GM21447 (cell line): Measurements from ENCODE around the gene MRAP.
"Not testable (repeated sequence)": the region's sequence is repeated elsewhere in the genome, so short reads cannot be mapped to it uniquely, and the experiment has no call there.

Experiments used
- ATAC-seq: cut with Tn5 transposase; IDR thresholded peaks from one replicate; pipeline ENCODE4 v1.9.1; 2021; ENCODE audit not compliant: unreplicated experiment

MRAP gene

GRCh38 chr21:32298658-32299081 is at the start of gene MRAP:
Gene MRAP, plus strand, starts transcription at chr21:32298855. Its CDS starts 117 bp downstream, at chr21:32298972.
- ATAC-seq: no peak

DNA sequence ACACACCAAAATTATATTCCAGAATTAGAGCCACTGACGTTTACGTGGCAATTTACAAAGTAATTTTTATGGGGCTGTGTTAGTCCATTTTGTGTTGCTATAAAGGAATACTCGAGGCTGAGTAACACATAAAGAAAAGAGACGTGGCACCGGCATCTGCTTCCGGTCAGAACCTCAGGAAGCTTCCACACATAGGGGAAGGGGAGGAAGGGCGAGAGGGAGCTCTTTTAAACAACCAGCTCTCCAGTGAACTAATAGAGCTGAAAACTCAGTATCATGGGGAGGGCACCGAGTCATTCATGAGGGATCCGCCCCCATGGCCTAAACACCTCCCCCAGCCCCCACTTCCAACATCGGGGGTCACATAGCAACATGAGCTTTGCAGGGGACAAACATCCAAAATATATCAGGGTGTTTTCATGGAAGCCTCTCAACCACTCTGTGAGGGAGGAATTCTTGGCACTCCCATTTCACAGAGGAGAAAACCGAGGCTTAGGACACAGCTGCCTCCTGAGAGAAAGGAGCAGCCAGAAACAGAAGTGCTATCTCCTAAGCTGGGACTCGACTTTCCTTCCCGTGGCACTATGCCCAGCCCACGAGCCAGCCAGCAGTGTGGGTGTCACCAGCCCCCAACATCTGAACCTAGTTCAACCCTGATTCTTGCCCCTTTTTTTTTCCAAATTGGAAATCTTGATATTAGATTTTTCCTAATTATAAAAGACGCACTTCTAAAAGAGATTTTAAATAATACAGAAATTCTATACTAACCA is 49.0 kb upstream of the MRAP start:
- no peak for ATAC-seq

DNA sequence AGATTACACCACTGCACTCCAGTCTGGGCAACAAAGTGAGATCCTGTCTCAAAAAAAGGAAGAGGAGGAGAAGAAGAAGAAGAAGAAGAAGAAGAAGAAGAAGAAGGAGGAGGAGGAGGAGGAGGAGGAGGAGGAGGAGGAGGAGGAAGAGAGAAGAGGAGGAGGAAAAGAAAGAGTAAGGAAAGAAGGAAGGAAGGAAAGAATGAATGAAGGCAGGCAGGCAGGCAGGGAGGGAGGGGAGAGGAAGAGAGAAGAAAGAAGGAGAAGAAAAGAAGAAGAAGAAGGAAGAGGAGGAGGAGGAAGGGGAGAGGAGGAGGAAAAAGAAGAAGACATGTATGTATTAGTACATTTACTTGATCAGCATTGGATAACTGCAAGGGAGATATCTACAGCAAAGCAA is 46.5 kb upstream of the MRAP start:
- no peak for ATAC-seq

DNA sequence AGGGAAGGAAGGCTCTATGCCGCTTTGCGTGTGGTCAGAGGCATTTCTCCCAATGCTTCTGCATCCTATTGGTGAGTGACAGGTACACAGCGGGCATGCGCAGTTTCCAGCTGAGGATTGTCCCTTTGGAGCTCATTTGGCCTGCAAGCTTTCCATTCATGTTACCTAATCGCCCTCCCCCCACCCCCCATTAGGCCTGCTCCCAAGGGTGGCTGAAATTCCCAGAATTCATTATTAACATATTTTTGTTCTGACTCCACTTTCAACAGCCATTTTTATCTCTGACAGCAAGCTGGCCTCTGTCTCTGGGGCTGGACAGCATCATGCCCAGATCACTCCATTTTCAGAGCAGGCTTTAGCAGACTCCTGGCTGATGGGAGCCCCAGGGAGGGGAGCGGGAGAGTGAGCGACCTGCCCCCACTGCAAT is 45.4 kb upstream of the MRAP start:
- ATAC-seq: no peak

DNA sequence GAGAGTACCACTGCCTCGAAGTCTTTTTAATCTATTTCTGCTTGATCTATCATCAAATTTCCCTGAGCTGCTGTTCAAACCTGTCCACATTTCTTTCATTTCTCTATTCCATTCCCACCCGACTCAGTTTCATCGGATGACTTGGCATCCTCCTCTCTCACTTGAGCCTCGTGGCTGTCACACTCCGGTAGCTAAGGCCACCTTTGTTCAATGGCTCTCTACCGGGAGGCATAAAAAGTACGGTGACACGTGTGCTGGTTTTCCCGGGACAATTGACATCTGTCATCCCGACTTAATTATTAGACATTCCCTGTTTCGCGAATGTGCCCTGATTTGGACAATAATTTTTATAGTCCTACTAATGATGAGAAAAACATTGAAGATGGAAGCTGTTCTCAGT is 42.4 kb upstream of the MRAP start:
- ATAC-seq: no peak

DNA sequence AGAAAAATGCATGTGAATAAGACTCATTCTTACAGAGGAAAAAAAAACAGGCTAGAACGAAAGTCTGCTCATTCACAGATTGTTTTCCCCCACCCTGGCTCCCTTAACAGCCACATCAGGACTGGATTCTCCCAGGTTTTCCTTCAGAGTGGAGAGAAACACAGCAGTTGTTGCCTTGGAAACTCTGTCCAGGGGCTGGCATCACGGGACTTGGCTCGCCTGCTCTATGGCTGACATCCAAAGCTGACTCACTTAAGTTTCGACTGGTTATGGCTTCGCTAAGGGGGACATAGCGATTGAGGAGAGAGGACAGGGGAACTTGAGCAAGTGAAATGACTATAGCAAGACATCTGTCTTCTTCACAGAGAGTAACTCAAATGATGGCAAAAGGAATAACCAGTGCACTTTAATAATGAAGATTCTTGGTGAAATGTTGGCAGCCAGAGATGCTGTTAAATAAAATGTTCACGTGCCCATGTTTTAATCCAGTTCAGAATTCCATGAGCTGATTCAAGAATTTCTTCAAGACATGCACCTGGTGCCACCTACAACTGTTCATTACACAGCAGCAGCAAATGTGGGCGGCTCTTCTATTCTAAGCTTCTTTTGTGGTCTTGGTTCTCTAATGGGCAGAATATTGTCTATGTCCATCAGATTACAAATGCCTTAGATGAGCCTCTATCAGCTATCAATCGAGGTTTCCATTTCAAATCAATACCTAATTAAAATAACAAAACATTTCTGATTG is 41.6 kb upstream of the MRAP start:
- ATAC-seq: no peak

- ATAC-seq: peak; percentile 79
Observed at GRCh38 chr21:32257962-32258785, 40.5 kb upstream of the MRAP start.

DNA sequence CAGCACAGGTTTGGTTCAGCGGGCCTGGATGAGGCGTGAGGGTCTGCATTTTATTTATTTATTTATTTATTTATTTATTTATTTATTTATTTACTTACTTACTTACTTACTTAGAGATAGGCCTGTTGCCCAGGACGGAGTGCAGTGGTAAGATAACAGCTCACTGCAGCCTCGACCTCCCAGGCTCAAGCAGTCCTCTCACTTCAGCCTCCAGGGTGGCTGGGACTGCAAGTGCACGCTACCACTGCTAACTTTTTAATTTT is 39.9 kb upstream of the MRAP start:
- not testable (repeated sequence) for ATAC-seq

- ATAC-seq: no peak
Observed at GRCh38 chr21:32260130-32260529, 38.5 kb upstream of the MRAP start.

DNA sequence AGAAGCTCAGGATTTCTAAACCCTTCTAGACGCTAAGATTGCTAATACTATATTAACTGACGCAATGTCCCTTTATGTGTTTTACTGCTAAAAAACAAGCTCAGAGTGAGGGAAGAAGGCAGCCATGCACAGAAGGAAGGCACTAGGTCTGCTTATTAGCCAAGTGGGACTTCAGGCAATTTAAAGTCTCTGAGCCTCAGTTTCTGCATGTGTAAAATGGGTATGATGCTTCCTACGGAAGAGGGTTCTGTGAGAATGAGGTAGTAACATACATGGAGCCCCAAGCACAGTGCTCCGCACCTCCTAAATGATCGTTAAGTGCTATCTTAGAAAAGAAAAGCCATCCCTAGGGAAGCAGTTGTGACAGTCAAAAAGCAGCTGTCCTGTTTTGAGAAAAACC is 36.7 kb upstream of the MRAP start:
- no peak for ATAC-seq

- ATAC-seq: not testable (repeated sequence)
Observed at GRCh38 chr21:32265321-32265720, 33.3 kb upstream of the MRAP start.

- ATAC-seq: no peak
Observed at GRCh38 chr21:32270748-32271147, 27.9 kb upstream of the MRAP start.

GRCh38 chr21:32276671-32277070 is 22.0 kb upstream of the MRAP start:
- ATAC-seq: no peak

DNA sequence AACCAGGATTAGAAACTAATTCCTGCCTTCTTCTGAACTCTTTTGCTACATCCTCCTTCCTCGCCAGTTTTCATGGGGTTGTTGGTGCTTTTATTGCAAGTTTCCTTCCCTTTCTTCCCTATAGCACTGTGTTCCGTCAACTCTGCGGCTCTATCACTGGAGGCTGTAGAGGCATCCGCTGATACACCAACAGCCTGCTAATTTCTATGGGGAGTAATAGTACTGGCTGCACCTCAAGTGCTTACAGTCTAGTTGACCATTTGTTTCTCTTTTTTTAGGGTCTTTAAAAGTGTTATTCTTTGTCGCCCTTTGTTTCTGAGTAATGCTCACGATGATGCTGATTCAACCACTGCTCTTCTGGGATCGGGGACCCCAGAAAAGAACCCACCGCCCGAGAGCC is 20.6 kb upstream of the MRAP start:
- no peak for ATAC-seq

DNA sequence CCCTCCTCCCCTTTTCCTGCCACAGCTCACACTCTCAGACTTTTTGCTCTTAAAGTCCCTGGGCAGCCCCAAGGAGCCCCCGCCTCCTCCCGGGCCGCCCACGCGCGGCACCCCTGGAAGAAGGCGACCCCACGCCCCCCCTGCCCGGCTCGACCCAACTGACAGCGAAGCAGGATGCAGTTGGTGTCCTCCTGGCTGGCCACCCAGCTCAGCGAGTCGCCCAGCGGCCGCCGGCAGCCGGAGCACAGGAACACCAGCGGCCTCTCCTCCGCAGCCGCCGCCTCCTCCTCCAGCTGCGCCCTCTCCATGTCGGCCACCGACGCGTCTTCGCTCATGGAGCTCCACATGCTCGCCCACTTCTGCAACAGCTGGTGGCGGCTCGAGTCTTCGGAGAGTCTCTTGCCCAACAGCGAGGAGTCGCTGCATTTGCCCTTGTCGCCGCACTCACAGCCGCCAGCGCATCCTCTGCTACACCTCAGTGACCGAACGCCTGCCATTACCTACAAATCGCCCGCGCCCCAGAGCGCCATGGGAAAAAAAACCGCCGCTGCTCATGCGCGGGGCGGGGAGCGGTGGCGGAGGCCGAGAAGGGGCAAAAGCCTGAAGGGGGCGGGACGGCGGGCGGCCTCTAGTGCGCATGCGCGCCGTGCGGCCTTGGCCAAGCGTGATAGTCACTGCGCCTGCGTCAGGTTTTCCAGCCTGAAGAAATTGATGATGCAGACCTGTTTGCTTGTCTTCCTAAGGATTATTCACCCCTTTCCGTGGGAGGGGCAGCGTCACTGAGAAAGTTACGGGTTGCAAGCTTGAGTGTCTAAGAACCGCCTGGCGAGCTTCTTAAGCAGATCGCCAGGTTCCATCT is 19.9 kb upstream of the MRAP start, which contains the start of gene MIS18A:
Gene MIS18A, minus strand, starts transcription at position 532 of the 859 bp plus-strand sequence. Its CDS starts 35 bp downstream, at position 497.
- peak; percentile 90 for ATAC-seq

- no peak for ATAC-seq
Observed at GRCh38 chr21:32279377-32279680, 19.3 kb upstream of the MRAP start.

GRCh38 chr21:32281531-32281930 is 17.1 kb upstream of the MRAP start:
- no peak for ATAC-seq

DNA sequence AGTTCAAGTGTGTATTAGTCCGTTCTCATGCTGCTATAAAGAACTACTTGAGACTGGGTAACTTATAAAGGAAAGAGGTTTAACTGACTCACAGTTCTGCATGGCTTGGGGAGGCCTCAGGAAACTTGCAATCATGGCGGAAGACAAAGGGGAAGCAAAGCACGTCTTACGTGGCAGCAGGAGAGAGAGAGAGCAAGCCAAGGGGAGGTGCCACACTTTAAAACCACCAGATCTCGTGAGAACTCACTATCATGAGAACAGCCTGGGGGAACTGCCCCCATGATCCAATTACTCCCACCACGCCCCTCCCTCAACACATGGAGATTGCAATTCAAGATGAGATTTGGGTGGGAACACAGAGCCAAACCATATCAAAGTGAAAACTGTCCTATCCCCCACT is 15.7 kb upstream of the MRAP start:
- no peak for ATAC-seq

GRCh38 chr21:32285476-32285875 is 13.2 kb upstream of the MRAP start:
- no peak for ATAC-seq

GRCh38 chr21:32297449-32297848 is 1.2 kb upstream of the MRAP start:
- ATAC-seq: no peak

- ATAC-seq: no peak
Observed at GRCh38 chr21:32298148-32298559, 501 bp upstream of the MRAP start.
